GM21529 (cell line): ENCODE results near the gene GNA14.
"Not testable (repeated sequence)": the region's sequence is repeated elsewhere in the genome, so short reads cannot be mapped to it uniquely, and the experiment has no call there.

Experiments
- ATAC-seq: cut with Tn5 transposase; IDR thresholded peaks from one replicate; pipeline ENCODE4 v1.9.1; 2021; ENCODE audit not compliant: unreplicated experiment

The GNA14 gene

GRCh38 chr9:77647267-77648233 lies 572 bp downstream of the GNA14 start:
- ATAC-seq: no peak

- no peak for ATAC-seq
Observed at GRCh38 chr9:77643871-77644270, 4.3 kb downstream of the GNA14 start.

- ATAC-seq: no peak
Observed at GRCh38 chr9:77640741-77641580, 7.2 kb downstream of the GNA14 start.

- ATAC-seq: no peak
Observed at GRCh38 chr9:77632652-77633051, 15.5 kb downstream of the GNA14 start.

- ATAC-seq: not testable (repeated sequence)
Observed at GRCh38 chr9:77628864-77629263, 19.3 kb downstream of the GNA14 start.

- no peak for ATAC-seq
Observed at GRCh38 chr9:77616191-77616590, 31.9 kb downstream of the GNA14 start.

GRCh38 chr9:77614645-77615044 lies 33.5 kb downstream of the GNA14 start:
- ATAC-seq: no peak

GRCh38 chr9:77606526-77606925 lies 41.6 kb downstream of the GNA14 start:
- no peak for ATAC-seq

GRCh38 chr9:77605449-77606220 lies 42.5 kb downstream of the GNA14 start:
- ATAC-seq: no peak

GRCh38 chr9:77604316-77604715 lies 43.8 kb downstream of the GNA14 start:
- no peak for ATAC-seq

- no peak for ATAC-seq
Observed at GRCh38 chr9:77602852-77603251, 45.3 kb downstream of the GNA14 start.

- no peak for ATAC-seq
Observed at GRCh38 chr9:77601476-77602099, 46.5 kb downstream of the GNA14 start.

- no peak for ATAC-seq
Observed at GRCh38 chr9:77600810-77601209, 47.3 kb downstream of the GNA14 start.

GRCh38 chr9:77599492-77599891 lies 48.6 kb downstream of the GNA14 start:
- ATAC-seq: no peak

GRCh38 chr9:77598991-77599390 lies 49.1 kb downstream of the GNA14 start:
- ATAC-seq: no peak

GRCh38 chr9:77598524-77598923 lies 49.6 kb downstream of the GNA14 start:
- no peak for ATAC-seq

- ATAC-seq: no peak
Observed at GRCh38 chr9:77597057-77597456, 51.1 kb downstream of the GNA14 start.

GRCh38 chr9:77595426-77596095 lies 52.6 kb downstream of the GNA14 start:
- ATAC-seq: no peak

GRCh38 chr9:77594963-77595362 lies 53.2 kb downstream of the GNA14 start:
- ATAC-seq: no peak

GRCh38 chr9:77593528-77593927 lies 54.6 kb downstream of the GNA14 start:
- no peak for ATAC-seq
